ENCODE data around the gene DHX58. TPM values are rescaled to one million over a fixed set of nuclear protein-coding genes. Genes with fewer than 3 reads are reported as not detected.

DHX58 gene
- total RNA-seq, 1 donor from 2014 or later: 40.4 TPM

DNA sequence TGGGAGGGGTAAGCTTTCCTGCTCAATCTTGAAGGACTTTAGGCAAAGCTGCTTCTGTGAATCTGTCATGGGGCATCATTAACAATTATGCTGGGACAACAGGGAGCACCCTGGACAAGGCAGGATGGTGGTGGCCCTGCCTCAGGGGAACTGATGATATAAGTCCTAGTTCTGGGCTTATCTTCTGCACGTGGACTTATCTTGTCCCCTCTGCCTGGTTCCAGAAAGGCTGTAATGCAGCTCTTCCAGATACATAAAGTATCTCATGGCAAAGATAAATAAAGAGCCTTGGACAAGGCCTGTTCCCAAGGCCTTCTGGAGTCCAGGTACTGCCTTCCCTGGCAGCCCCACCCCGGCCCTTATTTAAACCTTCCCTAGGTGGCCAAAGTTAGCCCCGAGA lies 8.2 kb downstream of the DHX58 start:
- H3K27ac ChIP-seq: no peak overlapping the region
- DNase-seq (no peak), ATAC-seq (no peak)
- TF ChIP-seq, protein P1, sequence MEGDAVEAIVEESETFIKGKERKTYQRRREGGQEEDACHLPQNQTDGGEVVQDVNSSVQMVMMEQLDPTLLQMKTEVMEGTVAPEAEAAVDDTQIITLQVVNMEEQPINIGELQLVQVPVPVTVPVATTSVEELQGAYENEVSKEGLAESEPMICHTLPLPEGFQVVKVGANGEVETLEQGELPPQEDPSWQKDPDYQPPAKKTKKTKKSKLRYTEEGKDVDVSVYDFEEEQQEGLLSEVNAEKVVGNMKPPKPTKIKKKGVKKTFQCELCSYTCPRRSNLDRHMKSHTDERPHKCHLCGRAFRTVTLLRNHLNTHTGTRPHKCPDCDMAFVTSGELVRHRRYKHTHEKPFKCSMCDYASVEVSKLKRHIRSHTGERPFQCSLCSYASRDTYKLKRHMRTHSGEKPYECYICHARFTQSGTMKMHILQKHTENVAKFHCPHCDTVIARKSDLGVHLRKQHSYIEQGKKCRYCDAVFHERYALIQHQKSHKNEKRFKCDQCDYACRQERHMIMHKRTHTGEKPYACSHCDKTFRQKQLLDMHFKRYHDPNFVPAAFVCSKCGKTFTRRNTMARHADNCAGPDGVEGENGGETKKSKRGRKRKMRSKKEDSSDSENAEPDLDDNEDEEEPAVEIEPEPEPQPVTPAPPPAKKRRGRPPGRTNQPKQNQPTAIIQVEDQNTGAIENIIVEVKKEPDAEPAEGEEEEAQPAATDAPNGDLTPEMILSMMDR (IDR thresholded peaks at IDR 0.05): no peak
- intact Hi-C loops (cut with DNase I): no loop called here
- H3K4me3 ChIP-seq: no peak overlapping the region
- H3K9me3 ChIP-seq: no peaks in the 10 kb centered on the region
- peaks cover 52% of the 10 kb centered on the region for H3K36me3 ChIP-seq
- no peaks in the 10 kb centered on the region for H3K27me3 ChIP-seq (ENCODE audit: low read depth)
- no peaks in the 10 kb centered on the region for H3K4me1 ChIP-seq

DNA sequence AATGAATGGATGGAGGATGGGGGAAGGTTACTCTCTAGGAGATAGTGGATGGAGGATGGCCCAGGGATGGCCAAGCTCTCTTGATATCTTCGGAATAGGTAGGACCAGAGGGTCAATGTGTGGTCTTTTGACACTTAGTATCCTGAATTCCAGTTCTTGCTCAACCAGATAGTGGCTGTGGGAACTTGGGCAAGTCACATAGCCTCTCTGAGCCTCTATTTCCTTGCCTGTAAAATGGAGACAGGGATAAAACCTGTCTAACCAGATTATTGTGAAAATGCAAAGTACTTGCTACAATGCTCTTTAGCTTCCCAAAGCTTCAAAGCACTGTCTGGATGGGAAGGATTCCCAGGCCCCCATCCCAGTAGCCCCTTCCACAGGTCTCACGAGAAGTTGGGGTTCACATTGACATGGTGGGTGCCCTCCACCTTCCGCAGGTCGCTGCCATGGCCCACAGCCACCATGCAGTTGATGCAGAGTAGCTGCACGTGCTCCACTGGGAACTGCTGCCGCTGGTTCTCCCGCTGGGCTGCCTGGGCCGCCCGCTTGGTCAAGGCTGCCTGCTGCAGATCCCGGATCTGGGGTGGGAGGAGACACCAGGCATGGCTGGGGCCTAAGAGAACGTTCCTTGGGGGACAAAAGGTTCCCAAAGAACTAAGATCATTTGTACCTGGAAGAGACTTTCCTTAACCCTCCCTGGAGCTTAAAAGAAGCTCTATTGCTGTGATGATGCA lies 9.1 kb downstream of the DHX58 start:
- Histone ChIP-seq H3K36me3 (peaks cover 43% of the 10 kb centered on the region), H3K4me1 (peaks cover 1% of the 10 kb centered on the region), H3K27me3 (ENCODE audit: low read depth) (peaks cover under 1% of the 10 kb centered on the region), H3K9me3 (no peaks in the 10 kb centered on the region), H3K27ac (no peak overlapping the region), H3K4me3 (no peak overlapping the region)
- ATAC-seq: no peak
- intact Hi-C loops (cut with DNase I): no loop called here
- DNase-seq: no peak
- TF ChIP-seq, protein P1 (IDR thresholded peaks at IDR 0.05): no peak

DNA sequence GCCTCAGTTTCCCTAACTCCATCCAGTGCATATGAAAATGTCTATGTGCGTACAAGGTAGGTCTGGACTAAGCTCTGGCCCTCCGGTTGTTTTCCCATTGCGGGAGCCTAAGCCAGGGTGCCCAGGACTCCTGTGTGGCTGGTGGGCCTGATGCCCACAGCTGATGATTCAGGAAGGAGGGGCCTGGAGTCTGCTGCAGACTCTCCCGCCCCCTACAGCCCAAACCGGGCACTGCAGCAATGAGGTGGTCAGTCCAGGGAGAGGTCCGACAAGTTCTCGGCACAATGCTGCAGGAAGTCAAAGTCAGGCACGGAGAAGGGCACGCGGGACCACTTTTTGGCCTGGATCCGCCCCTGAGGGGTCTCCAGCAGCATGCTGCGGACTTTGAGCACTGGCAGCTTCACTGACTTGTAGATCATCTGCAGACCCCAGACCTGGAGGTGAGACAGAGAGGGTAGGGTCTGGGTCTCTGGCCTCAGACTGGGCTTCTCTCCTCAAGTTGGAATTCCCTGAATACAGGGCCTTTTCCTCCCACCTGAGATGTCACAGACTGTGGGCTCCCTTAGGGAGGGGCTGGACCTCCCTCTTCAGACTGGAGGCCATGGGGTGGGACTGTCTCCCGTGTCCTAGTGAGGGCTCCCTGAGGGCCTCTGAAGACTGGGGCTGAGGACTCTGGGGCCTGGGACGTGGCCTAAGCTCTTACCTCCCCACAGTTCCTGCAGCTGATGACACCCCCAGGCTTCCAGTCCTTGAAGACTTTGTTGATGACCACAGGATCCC lies 10.8 kb downstream of the DHX58 start:
- Histone ChIP-seq H3K36me3 (peaks cover 27% of the 10 kb centered on the region), H3K27ac (no peak overlapping the region), H3K9me3 (no peaks in the 10 kb centered on the region), H3K4me1 (peaks cover 8% of the 10 kb centered on the region), H3K4me3 (no peak overlapping the region), H3K27me3 (ENCODE audit: low read depth) (peaks cover 17% of the 10 kb centered on the region)
- intact Hi-C loops (cut with DNase I): no loop called here
- DNase-seq (peak; percentile 80), ATAC-seq (peak; percentile 73 to 86)
- TF ChIP-seq, protein P1 (IDR thresholded peaks at IDR 0.05): peak; percentile 86

DNA sequence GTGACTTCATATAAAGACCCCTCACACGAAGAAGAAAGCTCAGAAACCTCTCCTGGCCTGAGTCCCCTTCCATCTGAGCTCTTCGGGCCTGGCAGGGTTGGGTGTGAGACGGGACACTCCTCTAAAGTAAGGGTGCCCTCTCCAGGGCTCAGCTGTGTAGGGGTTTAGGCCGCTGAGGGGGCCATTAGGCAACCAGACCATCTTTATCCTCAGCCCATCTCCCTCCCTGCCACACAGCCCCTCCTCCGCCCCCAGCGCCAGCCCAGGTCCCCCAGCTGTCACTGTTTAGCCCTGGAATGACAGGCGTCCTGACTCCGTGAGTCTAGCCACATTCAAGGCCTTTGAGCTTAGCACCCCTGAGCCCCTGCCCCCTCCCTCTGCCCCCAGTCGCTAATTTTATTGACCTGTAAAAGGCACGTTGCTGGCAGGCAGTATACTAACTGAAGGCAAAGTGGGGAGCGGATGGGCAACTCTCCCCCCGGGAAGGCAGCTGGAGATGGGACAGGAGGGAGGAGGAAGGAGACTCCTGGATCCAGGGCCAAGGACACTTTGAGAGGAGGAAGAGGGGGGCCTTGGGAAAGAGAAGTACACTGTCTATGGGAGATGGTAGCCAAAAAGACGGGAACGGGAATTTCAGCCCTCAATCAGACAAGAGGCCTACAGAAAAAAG lies 13.6 kb downstream of the DHX58 start:
- DNase-seq (no peak), ATAC-seq (no peak)
- peaks cover 27% of the 10 kb centered on the region for H3K27me3 ChIP-seq (ENCODE audit: low read depth)
- no peak overlapping the region for H3K4me3 ChIP-seq
- H3K4me1 ChIP-seq: peaks cover 8% of the 10 kb centered on the region
- TF ChIP-seq, protein P1 (IDR thresholded peaks at IDR 0.05): no peak
- no peaks in the 10 kb centered on the region for H3K9me3 ChIP-seq
- no peak overlapping the region for H3K27ac ChIP-seq
- peaks cover 6% of the 10 kb centered on the region for H3K36me3 ChIP-seq
- intact Hi-C loops (cut with DNase I): no loop called here

DNA sequence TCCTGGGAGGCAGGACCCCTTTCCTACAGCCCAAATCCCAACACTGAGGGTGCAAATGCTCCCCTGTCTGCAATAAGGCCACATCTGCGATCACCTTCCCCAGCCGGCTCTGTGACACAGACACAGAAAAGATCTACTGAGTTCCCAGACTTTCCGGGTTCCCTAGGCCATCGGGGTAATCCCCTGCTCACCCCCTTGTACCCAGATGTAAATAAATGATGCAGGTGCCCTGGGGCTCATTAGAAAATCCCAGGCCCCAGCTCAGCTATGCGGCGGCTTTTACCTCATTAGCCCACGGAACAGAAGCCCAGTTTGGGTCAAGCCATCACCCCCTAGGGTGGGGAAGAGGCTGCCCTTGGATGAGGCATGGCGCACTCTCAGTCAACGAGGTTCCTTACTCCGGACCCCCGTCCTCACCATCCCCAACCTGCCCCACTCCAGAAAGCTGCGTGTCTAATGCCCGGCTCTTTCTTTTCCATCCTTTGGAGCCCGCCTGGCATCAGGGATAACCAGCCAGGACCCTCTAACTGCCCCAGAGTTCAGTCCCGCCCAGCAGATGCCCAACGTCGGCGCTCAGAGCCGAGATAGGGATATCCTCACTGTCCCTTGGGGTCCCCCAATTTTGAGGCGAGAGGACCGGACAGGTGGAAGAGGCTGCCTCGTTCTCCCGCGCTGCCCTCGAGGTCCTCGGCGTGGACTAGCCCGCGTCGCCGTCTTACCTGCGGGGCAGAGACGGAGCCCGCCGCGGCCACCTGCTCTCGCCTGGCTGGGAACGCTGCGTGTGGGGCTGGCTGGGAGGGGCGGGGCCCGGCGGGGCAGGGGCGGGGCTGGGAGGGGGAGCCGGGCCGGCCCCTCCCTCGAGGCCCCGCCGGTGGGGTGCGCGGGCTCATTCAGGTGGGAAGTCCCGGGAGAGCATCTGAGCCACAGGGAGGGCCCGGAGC lies 14.6 kb downstream of the DHX58 start, which contains the start of gene ZNF385C:
TSS of gene ZNF385C (minus strand) at position 783 of the 941 bp plus-strand sequence. CDS start 35,417 bp downstream, outside the sequence.
- DNase-seq (no peak), ATAC-seq (peak; percentile 46 to 72)
- Histone ChIP-seq H3K27me3 (ENCODE audit: low read depth) (peaks cover 27% of the 10 kb centered on the region), H3K4me1 (peaks cover 8% of the 10 kb centered on the region), H3K9me3 (no peaks in the 10 kb centered on the region), H3K4me3 (peak within 1 kb of the TSS; percentile 32), H3K27ac (no peak within 1 kb of the TSS), H3K36me3 (peaks cover under 1% of the 10 kb centered on the region)
- intact Hi-C loops (cut with DNase I): no loop called here
- TF ChIP-seq, protein P1 (IDR thresholded peaks at IDR 0.05): no peak

Data from lower lobe of right lung (tissue), 2 donors.